Measurements from ENCODE around the gene MBL2. TPM values are rescaled to one million over a fixed set of nuclear protein-coding genes. Genes with fewer than 3 reads are reported as not detected.

Gene MBL2
- total RNA-seq, 2 donors from 2014 or later, result not detected

DNA sequence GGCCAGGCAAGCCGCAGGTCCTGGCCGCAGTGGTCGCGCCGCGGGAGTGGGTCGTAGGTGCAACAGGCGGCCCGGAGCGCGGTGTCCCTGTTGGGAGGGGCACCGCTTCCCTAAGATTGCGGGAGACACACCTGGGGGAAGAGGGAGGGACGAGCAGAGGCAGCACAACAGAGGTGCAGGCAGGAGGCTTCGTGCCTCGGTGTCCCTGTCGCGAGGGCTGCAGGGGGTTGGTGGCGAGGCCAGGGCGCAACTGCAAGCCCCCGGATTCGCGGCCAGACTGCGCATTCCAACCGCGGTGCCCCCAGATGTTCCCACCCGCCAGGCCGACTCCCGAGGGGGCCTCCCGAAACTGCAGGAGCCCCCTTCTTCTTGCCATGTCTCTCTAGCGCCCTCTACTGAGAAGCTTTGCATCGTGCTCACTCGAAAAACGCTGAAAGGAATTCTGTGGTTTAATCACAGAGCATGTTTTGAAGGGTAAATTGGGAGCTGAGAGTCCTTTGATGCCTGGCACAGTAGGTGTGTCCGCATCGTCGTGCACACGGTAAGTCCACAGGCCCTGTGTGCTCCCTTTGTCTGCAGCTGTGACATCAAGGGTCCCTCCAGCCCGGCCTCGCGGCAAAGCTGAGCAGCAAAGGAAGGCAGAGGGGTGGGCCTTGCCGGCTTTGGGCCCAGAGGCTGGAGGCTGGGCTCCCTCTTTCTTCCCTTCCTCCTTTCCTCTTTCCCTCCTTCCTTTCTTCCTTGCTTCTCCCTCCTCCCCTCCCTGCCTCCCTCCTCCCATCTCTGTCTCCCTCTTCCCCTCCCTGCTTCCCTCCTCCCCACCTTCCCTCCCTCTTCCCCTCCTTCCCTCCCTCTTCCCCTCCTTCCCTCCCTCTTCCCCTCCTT, 6.2 kb upstream of the MBL2 start:
- H3K27ac ChIP-seq (ENCODE audit: low read depth, low read length), result no peak overlapping the region
- H3K36me3 Mint-ChIP-seq (ENCODE audit: low read depth), result no peaks in the 10 kb centered on the region
- H3K4me3 Mint-ChIP-seq, result no peak overlapping the region
- H3K27ac Mint-ChIP-seq, result no peak overlapping the region
- no peaks in the 10 kb centered on the region for H3K4me1 ChIP-seq (ENCODE audit: control insufficient read depth, insufficient read depth, low read length)
- no peak overlapping the region for H3K4me3 ChIP-seq (ENCODE audit: low read length)
- no peaks in the 10 kb centered on the region for H3K4me1 Mint-ChIP-seq
- H3K27me3 ChIP-seq (ENCODE audit: control insufficient read depth, insufficient read depth, low read length, poor library complexity, severe bottlenecking), result no peaks in the 10 kb centered on the region
- H3K9me3 ChIP-seq (ENCODE audit: control insufficient read depth, low read length), result no peaks in the 10 kb centered on the region
- TF ChIP-seq, protein P1, sequence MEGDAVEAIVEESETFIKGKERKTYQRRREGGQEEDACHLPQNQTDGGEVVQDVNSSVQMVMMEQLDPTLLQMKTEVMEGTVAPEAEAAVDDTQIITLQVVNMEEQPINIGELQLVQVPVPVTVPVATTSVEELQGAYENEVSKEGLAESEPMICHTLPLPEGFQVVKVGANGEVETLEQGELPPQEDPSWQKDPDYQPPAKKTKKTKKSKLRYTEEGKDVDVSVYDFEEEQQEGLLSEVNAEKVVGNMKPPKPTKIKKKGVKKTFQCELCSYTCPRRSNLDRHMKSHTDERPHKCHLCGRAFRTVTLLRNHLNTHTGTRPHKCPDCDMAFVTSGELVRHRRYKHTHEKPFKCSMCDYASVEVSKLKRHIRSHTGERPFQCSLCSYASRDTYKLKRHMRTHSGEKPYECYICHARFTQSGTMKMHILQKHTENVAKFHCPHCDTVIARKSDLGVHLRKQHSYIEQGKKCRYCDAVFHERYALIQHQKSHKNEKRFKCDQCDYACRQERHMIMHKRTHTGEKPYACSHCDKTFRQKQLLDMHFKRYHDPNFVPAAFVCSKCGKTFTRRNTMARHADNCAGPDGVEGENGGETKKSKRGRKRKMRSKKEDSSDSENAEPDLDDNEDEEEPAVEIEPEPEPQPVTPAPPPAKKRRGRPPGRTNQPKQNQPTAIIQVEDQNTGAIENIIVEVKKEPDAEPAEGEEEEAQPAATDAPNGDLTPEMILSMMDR (conservative IDR thresholded peaks at IDR 0.05), result peak; percentile 76
- H3K27me3 Mint-ChIP-seq (ENCODE audit: insufficient read depth), result no peaks in the 10 kb centered on the region
- no peak overlapping the region for H3K9ac ChIP-seq (ENCODE audit: extremely low read depth, low read length, poor library complexity, severe bottlenecking)
- no peaks in the 10 kb centered on the region for H3K9me3 Mint-ChIP-seq
- WGBS, 2 experiments (ENCODE audit: insufficient coverage in 1 of 2, insufficient read length in 1 of 2), result 89% methylated on average over 21 to 42 of the region's 42 CpGs
- no peaks in the 10 kb centered on the region for H3K36me3 ChIP-seq (ENCODE audit: control insufficient read depth, insufficient read depth, low read length)
- peak; percentile 78 for DNase-seq

DNA sequence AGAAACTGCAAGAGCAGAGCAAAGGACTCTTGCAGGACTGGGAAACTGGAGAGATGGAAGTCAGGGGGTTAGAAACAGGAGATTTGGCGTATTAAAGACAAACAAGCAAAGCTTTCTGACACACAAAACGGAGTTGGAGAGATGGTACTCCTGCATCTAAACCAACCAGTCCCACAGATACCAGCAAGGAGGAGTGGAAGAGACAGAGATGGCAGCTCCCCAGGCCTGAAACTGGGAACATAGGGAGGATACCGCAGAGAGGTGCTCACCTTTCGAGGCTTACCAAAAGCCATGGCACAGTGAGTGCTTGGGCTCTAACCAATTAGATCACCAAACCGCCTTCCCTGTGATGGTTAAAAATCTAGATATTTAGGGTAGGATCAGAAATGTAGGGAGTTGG, 4.8 kb upstream of the MBL2 start:
- Histone ChIP-seq H3K27me3 (ENCODE audit: control insufficient read depth, insufficient read depth, low read length, poor library complexity, severe bottlenecking) (no peaks in the 10 kb centered on the region), H3K9ac (ENCODE audit: extremely low read depth, low read length, poor library complexity, severe bottlenecking) (no peak overlapping the region), H3K36me3 (ENCODE audit: control insufficient read depth, insufficient read depth, low read length) (no peaks in the 10 kb centered on the region), H3K4me1 (ENCODE audit: control insufficient read depth, insufficient read depth, low read length) (no peaks in the 10 kb centered on the region), H3K27ac (ENCODE audit: low read depth, low read length) (no peak overlapping the region), H3K9me3 (ENCODE audit: control insufficient read depth, low read length) (no peaks in the 10 kb centered on the region), H3K4me3 (ENCODE audit: low read length) (no peak overlapping the region)
- Mint-ChIP-seq H3K4me1 (no peaks in the 10 kb centered on the region), H3K27me3 (ENCODE audit: insufficient read depth) (no peaks in the 10 kb centered on the region), H3K4me3 (no peak overlapping the region), H3K27ac (no peak overlapping the region), H3K36me3 (ENCODE audit: low read depth) (no peaks in the 10 kb centered on the region), H3K9me3 (no peaks in the 10 kb centered on the region)
- TF ChIP-seq, protein P1 (conservative IDR thresholded peaks at IDR 0.05), result no peak
- 67 to 85% methylated on average over 1 to 5 of the region's 5 CpGs for WGBS, 2 experiments (ENCODE audit: insufficient coverage in 1 of 2, insufficient read length in 1 of 2)
- no peak for DNase-seq

DNA sequence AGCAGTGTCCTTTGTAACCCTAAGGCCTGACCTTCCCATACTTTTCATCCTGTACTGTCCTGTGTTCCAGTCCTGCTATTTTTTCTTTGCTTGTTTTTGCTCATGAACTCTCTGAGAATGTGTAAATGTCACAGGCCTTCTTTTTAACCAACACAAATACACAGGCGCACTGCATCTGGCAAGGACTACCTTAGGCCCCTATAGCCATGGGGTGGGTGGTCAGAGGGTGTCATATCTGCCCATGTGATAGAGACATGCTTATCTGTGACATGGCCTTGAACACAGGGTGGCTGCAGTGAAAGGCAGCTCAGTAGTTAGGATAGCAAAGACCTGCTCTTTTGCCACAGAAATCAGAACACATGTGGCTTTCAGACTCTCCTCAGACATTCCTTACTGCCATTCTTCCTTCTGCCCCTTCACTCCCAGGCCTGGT, 3.9 kb upstream of the MBL2 start:
- no peaks in the 10 kb centered on the region for H3K36me3 Mint-ChIP-seq (ENCODE audit: low read depth)
- 0% methylated on average over 1 of the region's 1 CpG; no CpG with 5 or more reads in 1 of the 2 experiments for WGBS, 2 experiments (ENCODE audit: insufficient coverage in 1 of 2, insufficient read length in 1 of 2)
- no peaks in the 10 kb centered on the region for H3K4me1 Mint-ChIP-seq

More for the DNA sequence above, 3.9 kb upstream of the MBL2 start:
- H3K27me3 Mint-ChIP-seq (ENCODE audit: insufficient read depth), result no peaks in the 10 kb centered on the region
- Histone ChIP-seq H3K9me3 (ENCODE audit: control insufficient read depth, low read length) (no peaks in the 10 kb centered on the region), H3K4me1 (ENCODE audit: control insufficient read depth, insufficient read depth, low read length) (no peaks in the 10 kb centered on the region), H3K4me3 (ENCODE audit: low read length) (no peak overlapping the region), H3K36me3 (ENCODE audit: control insufficient read depth, insufficient read depth, low read length) (no peaks in the 10 kb centered on the region), H3K9ac (ENCODE audit: extremely low read depth, low read length, poor library complexity, severe bottlenecking) (no peak overlapping the region), H3K27me3 (ENCODE audit: control insufficient read depth, insufficient read depth, low read length, poor library complexity, severe bottlenecking) (no peaks in the 10 kb centered on the region), H3K27ac (ENCODE audit: low read depth, low read length) (no peak overlapping the region)
- TF ChIP-seq, protein P1 (conservative IDR thresholded peaks at IDR 0.05), result no peak
- no peaks in the 10 kb centered on the region for H3K9me3 Mint-ChIP-seq
- no peak for DNase-seq
- H3K27ac Mint-ChIP-seq, result no peak overlapping the region
- no peak overlapping the region for H3K4me3 Mint-ChIP-seq

All from endodermal cell (in vitro differentiated cells).